HG03565 (cell line): Measurements from ENCODE around the gene MAN1B1.

Source experiments
- ATAC-seq: cut with Tn5 transposase; IDR thresholded peaks from one replicate; pipeline ENCODE4 v1.9.1; 2021; ENCODE audit warnings: mild to moderate bottlenecking, moderate library complexity; ENCODE audit not compliant: unreplicated experiment

MAN1B1 gene

DNA sequence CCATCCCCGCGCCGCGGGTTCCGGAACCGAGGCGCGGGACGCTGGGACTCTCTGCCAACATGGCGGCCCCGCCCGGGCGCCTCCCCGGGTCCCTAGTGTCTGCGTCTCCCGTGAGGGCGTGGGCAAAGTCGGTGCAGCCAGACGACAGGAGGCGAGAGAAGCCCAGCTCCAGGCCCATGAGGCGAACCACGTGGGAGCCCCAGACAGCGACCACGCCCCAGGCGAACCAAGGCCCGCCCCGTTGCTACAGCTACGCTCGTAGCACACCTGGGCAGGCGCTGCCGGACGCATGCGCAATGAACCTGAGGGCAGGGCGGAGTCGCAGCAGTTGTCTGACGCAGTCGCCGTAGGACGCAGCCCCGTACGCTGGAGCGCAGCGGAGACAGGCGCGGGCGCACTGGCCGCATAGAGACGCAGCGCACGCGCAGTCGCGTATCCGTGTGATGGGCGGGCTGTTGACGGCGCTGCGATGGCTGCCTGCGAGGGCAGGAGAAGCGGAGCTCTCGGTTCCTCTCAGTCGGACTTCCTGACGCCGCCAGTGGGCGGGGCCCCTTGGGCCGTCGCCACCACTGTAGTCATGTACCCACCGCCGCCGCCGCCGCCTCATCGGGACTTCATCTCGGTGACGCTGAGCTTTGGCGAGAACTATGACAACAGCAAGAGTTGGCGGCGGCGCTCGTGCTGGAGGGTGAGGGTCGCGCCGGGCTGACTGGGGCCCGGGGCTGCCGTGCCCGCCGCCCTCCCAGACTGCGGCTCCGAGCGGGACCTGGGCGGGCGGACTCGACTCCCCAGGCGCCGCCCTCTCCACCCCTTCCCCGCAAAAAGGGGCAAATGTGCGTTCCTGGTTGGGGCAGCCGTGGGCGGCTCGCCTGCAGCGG is at the start of gene MAN1B1:
TSS of gene MAN1B1 (plus strand) at position 455 of the 878 bp plus-strand sequence. CDS start at position 470, 15 bp downstream.
- ATAC-seq: peak; percentile 74

DNA sequence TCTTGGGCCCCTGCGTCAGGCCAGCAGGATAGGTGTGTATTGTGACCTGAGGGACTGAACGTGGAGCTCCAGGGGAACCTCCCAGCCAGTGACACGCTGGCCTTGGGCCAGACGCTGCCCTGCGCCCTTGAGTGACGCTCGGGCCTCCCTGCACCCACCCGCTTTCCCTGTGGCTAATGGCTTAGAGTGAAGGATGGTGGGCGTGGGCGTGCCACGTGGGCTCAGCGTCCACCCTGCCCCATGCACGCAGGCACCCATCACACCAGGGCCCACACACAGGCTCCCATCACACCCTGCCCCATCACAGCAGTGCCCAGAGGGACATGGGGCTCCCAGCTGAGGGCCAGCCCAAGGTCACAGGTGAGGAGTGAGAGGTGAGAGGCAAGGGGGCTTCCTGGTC is 49.8 kb upstream of the MAN1B1 start:
- ATAC-seq: no peak

DNA sequence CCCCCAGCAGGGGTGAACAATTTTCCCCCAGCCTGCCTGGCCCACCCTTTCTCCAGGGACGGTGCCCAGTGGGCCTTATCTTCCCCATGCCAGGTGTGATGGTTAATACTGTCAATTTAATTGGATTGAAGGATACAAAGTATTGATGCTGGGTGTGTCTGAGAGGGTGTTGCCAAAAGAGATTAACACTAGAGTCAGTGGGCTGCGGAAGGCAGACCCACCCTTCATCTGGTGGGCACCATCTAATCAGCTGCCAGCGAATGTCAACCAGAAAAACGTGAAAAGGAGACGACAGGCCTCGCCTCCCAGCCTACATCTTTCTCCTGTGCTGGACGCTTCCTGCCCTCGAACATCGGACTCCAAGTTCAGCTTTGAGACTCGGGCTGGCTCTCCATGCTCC is 49.3 kb upstream of the MAN1B1 start:
- no peak for ATAC-seq

DNA sequence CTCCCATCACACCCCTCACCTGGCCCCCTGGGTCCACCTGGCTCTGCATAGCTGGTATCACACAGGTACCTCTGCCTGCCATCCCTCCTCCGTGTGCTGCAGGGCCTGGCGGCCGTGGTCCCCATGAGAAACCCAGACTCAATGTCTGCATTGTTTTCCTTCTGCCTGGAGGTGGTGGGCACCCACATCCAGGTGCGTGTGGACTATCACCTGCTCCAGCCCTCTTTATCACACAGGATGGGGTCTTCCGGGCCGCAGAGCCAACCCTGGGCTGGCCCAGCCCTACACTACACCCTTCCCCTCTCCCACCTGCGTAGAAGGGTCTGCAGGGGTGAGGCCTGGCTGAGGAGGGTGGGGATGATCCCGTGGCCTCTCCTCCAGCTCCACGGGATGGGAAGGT is 47.9 kb upstream of the MAN1B1 start:
- no peak for ATAC-seq

DNA sequence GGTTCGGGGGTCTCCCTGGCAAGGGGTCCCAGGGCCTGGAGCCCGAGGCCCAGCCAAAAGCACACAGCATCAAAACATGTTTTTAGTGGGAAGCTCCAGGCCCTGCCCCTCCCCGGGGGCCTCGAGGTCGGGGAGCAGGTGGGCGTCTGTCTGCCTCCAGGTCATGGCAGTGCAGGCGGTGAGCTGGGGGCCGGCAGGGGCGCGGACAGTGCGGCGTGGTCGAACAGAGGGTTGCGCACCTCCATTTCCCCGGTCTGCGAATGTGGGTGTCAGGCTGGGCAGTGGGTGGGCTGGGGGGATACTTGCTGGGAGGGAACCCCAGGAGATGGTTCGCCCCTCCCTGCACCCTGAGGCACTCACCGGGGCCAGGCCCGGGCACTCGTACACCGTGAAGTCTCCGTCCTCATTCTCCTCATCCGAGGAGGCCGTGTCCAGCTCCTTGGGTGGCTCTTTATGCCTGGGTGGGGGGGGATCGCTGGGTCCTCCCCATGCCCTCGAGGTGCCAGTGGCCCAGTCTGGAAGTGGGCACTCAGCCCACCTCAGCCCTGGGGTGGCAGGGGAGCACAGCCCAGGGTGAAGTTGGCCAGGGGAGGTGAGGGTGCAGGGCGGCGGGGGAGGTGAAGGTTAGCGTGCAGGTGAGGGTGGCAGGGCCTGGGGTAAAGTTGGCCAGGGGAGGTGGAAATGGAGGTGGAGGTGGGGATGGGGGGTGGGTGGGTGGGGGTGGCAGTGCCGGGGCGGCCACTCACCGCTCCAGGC is 47.0 kb upstream of the MAN1B1 start:
- no peak for ATAC-seq

DNA sequence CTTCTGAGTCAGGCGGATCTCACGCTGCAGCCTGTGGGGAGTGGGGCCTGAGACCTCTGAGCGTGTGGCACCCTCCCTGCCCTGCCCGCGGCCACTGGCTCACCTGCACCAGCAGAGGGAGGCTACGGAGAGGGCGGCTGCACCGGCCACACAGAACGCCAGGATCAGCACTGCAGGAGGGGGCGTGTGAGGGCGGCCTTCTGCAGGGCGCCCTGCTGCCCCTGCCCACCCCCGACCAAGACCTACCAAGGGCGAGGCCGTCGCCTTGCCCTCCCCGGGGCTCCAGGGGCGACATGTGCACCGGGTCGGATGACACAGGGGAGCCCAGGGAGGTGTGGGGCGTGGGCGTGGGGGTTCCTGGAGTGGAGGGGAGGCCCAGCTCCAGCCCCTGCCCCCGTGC is 46.2 kb upstream of the MAN1B1 start:
- ATAC-seq: no peak

DNA sequence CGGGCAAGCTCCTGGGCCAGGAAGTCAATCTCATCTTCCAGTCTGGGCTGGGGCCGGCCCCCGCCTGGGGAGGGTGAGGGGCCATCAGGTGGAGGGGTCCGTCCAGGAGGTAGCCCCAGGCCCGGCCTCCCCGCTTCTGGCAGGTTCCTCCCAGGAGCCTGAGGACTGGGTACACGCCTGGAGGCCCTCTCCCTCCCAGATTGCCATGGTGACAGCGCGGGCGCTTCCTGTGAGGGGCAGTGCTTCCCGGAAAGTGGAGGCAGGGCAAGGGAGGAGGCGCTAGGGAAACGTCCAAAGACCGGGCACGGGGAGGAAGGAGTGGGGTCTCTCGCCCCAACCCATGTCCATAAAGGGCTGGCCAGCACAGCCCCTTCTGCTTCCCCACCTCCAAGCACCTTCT is 45.7 kb upstream of the MAN1B1 start:
- ATAC-seq: no peak

DNA sequence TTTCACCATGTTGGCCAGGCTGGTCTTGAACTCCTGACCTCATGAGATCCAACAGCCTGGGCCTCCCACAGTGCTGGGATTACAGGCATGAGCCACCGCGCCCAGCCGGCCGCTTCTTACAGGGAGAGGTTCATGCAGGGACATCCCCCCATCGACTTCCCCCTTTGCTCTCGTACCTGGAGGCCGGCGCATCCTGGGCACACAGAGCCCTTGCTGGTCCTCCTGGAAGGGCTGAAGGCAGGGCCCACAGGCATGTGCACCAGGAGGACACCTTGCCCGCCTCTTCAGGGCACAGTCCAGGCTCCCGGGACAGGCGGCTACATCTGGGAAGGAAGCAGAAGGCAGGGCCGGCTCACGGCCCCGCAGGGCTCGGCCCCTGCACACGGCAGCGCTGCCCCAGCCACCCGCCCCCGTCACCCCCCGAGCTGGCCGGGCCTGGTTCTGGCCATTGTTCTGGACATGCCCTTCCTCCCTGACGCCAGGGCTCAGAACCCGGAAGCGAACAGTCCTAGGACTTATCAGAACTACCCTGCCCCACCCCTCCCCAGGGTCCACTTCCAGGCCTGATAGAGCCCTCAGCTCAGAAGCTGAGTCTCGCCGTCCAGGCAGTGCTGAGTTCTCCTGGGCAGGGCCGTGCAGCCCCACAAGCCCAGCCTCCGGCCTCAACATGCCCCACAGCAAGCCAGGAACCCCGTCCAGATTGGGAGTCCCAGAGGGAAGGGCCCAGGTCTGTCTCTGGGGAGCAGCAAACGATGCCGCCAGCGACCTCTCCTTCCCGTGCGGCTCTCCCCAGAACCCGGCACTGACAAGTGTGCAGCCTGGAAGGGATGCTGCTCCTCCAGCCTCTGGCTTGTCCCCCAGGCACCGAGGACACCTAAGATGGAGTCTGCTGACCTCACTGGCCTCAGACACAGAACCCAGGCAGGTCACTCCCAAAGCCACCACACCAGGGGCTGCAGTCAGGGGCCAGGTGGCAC is 43.7 kb upstream of the MAN1B1 start:
- ATAC-seq: no peak

DNA sequence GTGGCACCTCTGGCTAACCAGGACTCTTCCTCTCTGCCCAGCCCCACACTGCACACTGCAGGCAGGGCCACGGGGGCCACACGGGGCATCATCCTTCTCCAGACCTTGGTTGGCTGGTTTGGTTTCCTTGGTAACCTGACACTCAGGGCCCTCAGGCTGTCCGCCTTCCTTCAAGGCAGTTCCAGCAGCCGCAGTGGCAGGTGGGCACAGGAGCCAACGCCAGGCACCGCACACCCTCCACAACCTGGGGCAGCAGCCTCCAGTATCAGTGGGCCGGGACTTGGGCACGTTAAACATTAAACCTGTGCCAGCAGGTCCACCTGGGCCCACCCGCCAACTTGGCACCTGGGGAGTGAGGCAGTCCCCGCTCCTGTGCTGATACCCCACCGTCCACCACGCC is 42.7 kb upstream of the MAN1B1 start:
- no peak for ATAC-seq

DNA sequence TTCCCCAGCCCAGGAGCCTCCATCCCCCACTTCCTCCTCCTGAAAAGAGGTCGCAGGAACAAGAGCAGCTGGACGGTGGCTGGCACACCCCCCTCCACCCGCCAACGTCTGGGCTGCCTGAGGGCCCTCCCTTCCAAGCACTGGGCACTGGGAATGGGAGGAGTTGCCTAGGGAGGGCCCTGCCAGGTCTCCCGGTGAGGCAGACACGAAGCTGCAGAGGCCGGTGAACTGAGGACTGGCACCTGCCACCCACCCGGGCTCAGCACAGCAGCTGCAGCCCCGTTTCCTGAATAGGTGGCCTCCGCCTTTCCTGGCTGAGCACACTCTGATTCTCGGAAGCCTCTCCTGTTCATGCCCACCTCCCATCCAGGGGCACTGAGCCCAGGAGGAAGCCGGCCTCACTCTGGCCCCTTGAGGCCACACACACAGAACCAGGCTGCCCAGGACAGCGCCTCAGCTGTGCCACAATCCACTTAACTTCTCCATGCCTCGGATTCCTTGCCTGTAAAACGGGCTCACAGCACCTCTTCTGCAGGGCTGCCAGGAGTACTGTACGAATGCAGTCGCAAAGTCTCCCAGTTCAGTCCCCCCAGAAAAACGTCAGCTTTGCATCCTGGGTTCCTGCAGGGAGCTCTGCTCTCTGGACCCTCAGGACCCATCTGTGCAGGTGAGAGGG is 42.1 kb upstream of the MAN1B1 start:
- ATAC-seq: no peak

DNA sequence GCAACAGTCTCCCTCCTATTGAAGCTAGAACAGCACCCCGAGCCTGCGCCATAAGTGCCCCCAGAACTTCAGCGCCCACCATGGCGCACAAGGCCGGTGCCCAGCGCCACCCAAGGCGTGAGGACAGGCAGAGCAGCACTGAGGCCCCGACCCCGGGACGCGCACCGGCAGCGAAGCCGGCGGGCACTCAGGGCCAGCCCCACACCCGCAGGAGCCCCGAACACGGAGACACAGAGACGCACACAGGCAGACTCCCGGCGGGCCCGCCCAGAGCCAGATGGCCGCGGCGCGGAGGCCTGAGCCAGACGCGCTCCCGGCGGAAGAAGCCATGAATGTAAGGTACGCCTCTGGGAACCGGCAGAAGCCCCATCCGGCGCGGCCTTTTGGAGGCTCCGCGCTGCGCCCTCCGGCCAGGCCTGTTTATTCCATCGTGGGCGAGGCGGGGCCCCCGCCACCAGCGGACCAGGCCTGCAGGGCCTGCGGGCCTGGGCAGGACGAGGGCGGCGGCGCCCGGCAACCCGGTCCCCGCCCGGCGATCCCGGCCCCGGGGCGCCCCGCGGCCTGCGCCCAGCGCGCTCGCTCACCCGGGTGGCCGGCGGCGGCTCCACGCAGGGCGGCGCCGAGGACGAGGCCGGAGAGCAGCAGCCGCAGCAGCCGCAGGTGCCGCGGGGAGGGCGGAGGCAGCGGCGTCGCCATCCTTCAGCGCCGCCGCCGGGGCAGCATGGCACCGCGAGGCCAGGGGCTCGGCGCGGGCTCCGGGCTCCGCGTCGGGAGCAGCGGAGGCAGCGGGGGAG is 41.3 kb upstream of the MAN1B1 start:
- no peak for ATAC-seq

DNA sequence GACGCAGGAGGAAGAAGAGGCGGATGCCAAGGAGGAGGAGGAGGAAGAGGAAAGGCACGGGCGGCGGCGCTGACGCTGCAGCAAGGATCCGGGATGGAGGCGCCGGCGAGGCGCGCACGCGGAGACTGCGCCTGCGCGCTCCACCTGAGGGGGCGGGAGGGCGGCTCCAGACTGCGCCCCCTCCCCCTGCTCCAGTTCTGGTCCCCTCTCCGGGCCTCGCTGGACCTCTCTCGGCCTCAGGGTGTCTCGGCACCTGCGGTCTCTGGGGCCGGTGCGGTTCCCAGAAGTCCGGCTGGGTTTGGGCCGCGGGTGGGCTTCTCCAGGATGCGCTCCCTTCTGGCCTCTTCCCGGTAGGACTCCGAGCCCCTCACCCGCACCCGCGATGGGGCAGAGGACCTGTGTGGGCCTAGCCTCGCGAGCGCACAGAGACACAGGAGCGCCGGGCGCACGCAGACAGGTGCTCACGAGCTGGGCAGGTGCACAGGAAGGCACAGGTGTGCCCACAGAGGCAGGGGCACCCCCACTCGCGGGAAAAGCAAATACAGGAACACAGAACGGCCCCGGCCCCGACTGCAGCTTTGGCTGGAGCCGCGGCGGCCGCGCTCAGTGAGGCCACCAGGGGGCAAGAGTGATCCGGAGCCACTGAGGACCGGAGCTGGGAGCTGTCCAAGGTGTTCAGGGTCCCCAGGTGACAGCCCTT is 40.5 kb upstream of the MAN1B1 start, which contains the start of gene NPDC1:
TSS of gene NPDC1 (minus strand) at position 90 of the 700 bp plus-strand sequence. CDS start 188 bp downstream, outside the sequence.
- ATAC-seq: no peak

DNA sequence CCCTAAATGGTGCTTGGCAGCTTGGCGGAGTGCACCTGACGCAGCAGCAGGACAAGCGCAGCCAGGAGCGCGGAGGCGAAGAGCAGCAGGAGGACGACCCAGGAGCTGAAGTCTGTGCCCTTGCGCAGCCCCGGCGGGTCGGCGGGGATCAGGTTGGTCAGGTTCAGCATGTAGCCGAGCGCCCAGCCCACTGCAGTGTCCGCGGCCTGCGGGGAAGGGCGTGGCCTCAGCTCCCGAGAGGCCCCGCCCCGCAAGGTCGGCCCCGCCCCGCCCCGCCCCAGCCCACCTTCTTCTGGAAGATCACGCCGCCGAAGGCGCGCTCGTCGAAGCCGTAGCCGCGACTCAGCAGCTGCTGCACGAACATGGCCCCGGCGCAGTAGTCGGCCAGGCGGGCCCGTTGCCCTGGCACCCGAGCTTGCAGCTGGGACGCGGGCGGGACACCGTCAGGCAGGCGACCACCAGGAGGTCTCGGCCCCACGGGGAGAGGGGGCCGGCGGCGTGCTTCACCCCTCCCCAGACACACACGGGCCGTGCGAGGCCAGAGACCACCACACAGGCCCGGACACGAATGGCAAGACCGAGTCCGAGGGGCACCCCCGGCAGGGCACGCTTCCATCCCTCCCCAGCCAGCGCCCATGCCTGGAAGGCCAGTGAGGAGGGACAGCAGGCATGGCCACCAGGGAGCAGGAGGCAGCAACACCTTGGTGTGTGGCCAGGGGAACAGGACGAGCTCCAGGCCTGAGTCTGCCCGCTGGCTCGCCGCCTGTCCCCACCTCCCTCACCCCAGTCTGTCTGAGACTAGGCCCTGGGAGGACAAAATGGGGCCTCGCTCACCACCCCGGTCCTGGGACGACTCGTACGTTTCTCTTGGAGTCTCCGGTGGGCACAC is 37.9 kb upstream of the MAN1B1 start:
- no peak for ATAC-seq

DNA sequence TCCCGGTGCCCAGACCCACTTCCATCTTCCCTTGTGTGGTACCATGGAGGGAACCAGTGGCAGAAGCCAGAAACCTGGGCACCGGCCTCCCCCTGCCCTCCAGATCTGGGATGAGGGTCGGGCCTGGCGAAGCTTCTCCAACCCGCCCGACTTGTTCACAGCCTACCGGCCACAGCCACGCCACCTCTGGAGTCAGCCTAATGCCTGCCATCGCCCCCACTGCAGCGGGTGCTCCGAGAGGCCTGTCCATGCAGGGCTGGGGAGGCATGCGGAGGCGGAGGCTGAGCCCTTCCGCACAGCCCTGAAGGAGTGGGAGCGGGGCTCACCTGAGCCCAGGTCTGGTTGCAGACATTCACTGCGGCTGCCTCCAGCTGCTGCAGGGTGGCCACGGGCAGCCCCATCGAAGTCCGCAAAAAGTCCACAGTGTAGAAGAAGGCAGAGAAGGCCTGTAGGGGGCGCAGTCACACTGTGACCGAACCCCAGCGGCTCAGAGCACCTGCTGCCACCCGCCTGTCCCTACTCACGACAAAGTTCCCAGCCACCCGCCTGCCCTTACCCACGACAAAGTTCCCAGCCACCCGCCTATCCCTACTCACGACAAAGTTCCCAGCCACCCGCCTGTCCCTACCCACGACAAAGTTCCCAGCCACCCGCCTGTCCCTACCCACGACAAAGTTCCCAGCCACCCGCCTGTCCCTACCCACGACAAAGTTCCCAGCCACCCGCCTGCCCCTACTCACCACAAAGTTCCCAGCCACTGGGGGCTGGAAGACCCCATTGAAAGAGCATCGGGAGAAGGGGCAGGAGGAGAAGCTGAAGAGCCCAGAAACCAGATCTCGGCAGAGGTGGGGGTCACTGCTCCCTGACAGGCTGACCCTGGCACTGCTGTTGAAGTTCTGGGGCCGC is 37.0 kb upstream of the MAN1B1 start:
- ATAC-seq: no peak

DNA sequence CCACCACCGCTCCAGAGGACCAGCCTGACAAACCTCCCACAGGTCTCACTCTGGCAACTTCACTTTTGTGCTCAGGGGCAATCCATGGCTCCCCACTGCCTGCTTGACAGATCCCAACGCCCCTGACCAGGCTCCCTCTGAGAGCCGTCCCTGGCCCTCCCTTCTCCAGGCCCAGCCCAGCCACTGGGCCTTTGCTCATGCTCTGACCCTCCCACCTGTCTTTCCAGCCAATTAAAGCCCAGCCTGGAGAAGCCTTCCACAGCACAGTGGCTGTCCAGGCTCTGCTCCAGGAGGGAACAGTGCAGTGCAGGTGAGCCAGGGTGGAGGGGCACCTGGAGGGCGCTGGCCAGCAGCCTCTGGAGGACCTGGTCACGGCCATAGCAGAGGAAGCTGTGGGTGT is 36.2 kb upstream of the MAN1B1 start:
- no peak for ATAC-seq

DNA sequence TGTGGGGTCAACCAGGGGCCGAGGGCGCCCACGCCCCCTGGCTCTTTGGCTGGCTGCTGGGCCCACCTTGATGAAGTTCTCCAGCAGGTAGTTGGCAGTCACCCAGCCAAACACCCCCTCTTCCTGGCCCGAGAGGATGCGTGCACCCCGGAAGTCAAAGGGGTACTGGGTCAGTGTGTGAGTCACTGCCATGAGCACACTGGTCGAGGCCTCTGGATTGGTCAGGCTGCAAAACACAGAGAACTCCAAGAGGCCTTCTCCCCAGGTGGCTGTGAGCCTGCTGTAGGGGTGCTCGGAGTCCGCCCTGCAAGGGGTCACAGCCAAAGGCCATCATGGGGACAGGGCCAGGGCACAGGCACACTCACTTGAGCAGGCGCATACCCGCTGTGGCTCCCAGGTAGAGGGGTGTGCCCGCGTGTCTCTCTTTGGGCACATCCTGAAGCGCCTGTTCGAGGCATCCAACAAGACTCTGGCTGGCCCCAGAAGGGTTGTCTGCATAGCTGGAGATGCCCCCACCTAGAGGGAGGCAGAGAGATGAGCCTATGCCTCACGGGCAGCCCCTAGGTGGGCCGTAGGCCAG is 35.5 kb upstream of the MAN1B1 start:
- no peak for ATAC-seq

DNA sequence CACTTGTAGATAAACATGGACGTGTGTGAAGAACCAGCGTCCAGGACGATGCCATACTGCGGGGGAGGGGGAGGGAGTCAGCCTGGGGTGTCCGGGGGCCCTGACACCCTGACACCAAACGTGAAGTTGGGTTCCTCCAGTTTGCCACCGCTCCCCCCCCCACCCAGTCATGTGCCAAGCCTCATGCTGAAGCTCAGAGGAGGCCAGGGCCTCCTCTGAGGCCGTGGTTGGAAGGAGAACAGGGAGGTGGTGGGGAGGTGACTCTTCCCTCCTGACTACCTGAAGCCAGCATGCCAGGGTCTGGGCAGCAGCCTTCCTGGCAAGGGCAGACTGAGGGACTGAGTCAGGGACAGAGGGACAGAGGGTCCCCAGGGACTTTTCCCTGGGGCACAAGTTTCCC is 34.5 kb upstream of the MAN1B1 start:
- ATAC-seq: no peak
